Heart left ventricle (tissue), 16 donors: ENCODE results near the gene CYP4F2. TPM values are rescaled to one million over a fixed set of nuclear protein-coding genes. Genes with fewer than 3 reads are reported as not detected.
"Not testable (repeated sequence)": the region's sequence is repeated elsewhere in the genome, so short reads cannot be mapped to it uniquely, and the experiment has no call there.

Experiments used
- ATAC-seq, 4 donors: fragments of 200-7000 bp; cut with Tn5 transposase; one replicate each; pipeline ENCODE4 v1.9.1; 2020 to 2022; ENCODE audit warnings: moderate library complexity in 4 of 4, mild to moderate bottlenecking in 3 of 4, moderate number of reproducible peaks in 1 of 4
- DNase-seq, 5 donors: peaks; one replicate each; pipeline ENCODE4 v3.0.0-alpha.2; 2020
- H3K27ac ChIP-seq, 12 donors: fragments of 200-600 bp; sonication (generic) in 4 of 12; one replicate each; pipeline versions ENCODE4 v1.5.0 to v1.8.0; 2016 to 2022; ENCODE audit warnings: mild to moderate bottlenecking in 2 of 12
- H3K27me3 ChIP-seq, 9 donors: fragments of 200-600 bp; sonication (generic) in 2 of 9; one replicate each; pipeline versions ENCODE4 v1.5.1 to v1.8.0; 2016 to 2022; ENCODE audit warnings: mild to moderate bottlenecking in 3 of 9
- H3K36me3 ChIP-seq, 9 donors: fragments of 200-600 bp; sonication (generic) in 2 of 9; one replicate each; pipeline versions ENCODE4 v1.5.0 to v1.8.0; 2018 to 2022; ENCODE audit warnings: mild to moderate bottlenecking in 2 of 9
- H3K4me1 ChIP-seq, 12 donors: fragments of 200-600 bp; sonication (generic) in 4 of 12; one replicate each; pipeline versions ENCODE4 v1.5.0 to v1.8.0; 2016 to 2022; ENCODE audit warnings: mild to moderate bottlenecking in 3 of 12
- H3K4me3 ChIP-seq, 12 donors: fragments of 200-600 bp; sonication (generic) in 4 of 12; one replicate each; pipeline versions ENCODE4 v1.5.0 to v1.8.0; 2017 to 2022; ENCODE audit warnings: mild to moderate bottlenecking in 9 of 12, moderate library complexity in 4 of 12
- H3K9me3 ChIP-seq, 12 donors: fragments of 200-600 bp; sonication (generic) in 4 of 12; one replicate each; pipeline versions ENCODE4 v1.5.0 to v1.8.0; 2016 to 2022; ENCODE audit warnings: mild to moderate bottlenecking in 1 of 12
- POLR2A ChIP-seq, 2 donors: fragments of 450-650 bp; IDR thresholded peaks; one replicate each; pipeline ENCODE4 v1.6.1; 2017; ENCODE audit warnings: antibody characterized with exemption in 2 of 2, mild to moderate bottlenecking in 2 of 2, moderate library complexity in 2 of 2
- WGBS, 4 donors: extraction: QIAGEN DNeasy Blood & Tissue Kit in 2 of 4; methylation state at CpG; one replicate each; pipeline versions ENCODE4 v1.1.5 to v1.1.7; 2013 to 2018; 5-methylcytosine and 5-hydroxymethylcytosine counted together
- intact Hi-C, 10 donors: fragments of 100-400 bp; cut with DNase I; formaldehyde crosslinking; loops; one replicate each; pipeline versions ENCODE4 v1.11.1 to v1.14.2; 2022
- polyA plus RNA-seq, 2 donors: library from polyadenylated mRNA; stranded (reverse); fragments of 200-250 nt; gene quantifications; one replicate each; pipeline ENCODE4 v1.2.3, GENCODE V29; 2013
- total RNA-seq, 9 donors: library from RNA; depleted of rRNA in 2 of 9; stranded (reverse); fragments of >200 nt in 2 of 9; fragmentation: NEBNext Ultra II Directional in 3 of 9; extraction: Animal tissue kit (Norgen Biotek cat#: 25700) in 3 of 9; gene quantifications; one replicate each; pipeline versions ENCODE4 v1.1.0 to v1.2.4, GENCODE V29; 2016 to 2023
- TF ChIP-seq, protein P1 (sequence below), 12 donors: fragments of 200-600 bp; sonication (generic) in 4 of 12; IDR thresholded peaks; one replicate each; pipeline versions ENCODE4 v1.5.0 to v1.8.0; 2018 to 2022; ENCODE audit warnings: antibody characterized with exemption in 12 of 12, mild to moderate bottlenecking in 5 of 12
- donor health status: ischemic (EF 13 %, LVEDD 7.1; RV severe dilation, severe dysfunction).
- donor health status: healthy with polysubstance abuse.
- donor health status: DM: no; HTN: yes; CAD: no.
- donor health status: DM: no; HTN: no; CAD: no.
- donor health status: ischemic (EF 25% LVEDD 6.9; RV normal size, moderate dysfunction).
- donor health status: ischemic (EF 25% LVEDD 5.7; RV mildly dilated, moderate dysfunction).
- donor health status: healthy.
- donor health status: DM: yes; HTN: yes; CAD: no.
- donor health status: ischemic (EF 35%, LVEDD 5.7; RV mildly dilated, moderate dysfunction).
- donor health status: nonischemic (EF 11% LVEDD 7.7; RV severe dilation, severe dysfunction).
- donor health status: DM: yes; HTN: yes; CAD: no.
- donor health status: PGD.
- donor health status: ischemic (EF 29% LVEDD 5.4; RV normal size, mild dysfunction).
- donor health status: nonischemic (EF 23%, LVEDD 6.1; RV moderate dilation, normal function).

Gene CYP4F2
- total and polyA plus RNA-seq, 11 donors: not detected

DNA sequence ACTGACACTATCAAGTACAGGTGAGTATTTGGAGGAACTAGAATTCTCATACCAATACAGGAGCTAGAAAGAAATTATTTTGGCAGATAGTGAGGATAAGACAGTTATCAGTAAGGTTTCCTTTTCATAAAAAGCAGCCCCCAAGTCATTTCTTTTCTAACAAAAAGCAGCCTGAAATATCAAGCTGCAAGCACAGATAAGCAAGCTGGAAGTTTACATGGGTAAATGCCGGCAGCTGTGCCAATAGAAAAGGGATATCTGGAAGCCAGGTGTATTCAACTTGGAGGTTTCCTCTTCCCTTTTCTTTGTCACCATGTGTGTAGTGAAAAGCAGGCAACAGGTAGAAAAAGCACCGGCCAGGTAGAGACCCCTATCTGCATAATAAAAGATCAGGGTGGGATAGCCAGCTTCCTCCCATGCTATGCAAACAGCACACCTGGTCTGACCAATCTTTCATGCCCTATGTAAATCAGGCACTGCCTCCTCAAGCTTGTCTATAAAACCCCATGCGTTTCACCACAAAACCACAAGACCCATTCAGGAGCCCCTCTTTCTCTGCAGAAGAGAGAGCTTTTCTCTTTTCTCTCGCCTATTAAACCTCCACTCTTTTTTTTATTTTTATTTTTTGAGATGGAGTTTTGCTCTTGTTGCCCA is 22.9 kb downstream of the CYP4F2 start:
- DNase-seq (no peak), ATAC-seq (no peak)
- Histone ChIP-seq H3K4me1 (no peaks in the 10 kb centered on the region), H3K27me3 (peaks cover 0 to 65% (median 12%) of the 10 kb centered on the region in 9 donors), H3K4me3 (no peak overlapping the region), H3K9me3 (no peaks in the 10 kb centered on the region), H3K27ac (no peak overlapping the region), H3K36me3 (no peaks in the 10 kb centered on the region)
- TF ChIP-seq POLR2A (IDR thresholded peaks at IDR 0.05): no peak
- TF ChIP-seq, protein P1, sequence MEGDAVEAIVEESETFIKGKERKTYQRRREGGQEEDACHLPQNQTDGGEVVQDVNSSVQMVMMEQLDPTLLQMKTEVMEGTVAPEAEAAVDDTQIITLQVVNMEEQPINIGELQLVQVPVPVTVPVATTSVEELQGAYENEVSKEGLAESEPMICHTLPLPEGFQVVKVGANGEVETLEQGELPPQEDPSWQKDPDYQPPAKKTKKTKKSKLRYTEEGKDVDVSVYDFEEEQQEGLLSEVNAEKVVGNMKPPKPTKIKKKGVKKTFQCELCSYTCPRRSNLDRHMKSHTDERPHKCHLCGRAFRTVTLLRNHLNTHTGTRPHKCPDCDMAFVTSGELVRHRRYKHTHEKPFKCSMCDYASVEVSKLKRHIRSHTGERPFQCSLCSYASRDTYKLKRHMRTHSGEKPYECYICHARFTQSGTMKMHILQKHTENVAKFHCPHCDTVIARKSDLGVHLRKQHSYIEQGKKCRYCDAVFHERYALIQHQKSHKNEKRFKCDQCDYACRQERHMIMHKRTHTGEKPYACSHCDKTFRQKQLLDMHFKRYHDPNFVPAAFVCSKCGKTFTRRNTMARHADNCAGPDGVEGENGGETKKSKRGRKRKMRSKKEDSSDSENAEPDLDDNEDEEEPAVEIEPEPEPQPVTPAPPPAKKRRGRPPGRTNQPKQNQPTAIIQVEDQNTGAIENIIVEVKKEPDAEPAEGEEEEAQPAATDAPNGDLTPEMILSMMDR (IDR thresholded peaks at IDR 0.05): no peak
- 43 to 55% (median 50%) methylated on average over 4 of the region's 4 CpGs for WGBS, 4 donors
- intact Hi-C loops: no loop called here

DNA sequence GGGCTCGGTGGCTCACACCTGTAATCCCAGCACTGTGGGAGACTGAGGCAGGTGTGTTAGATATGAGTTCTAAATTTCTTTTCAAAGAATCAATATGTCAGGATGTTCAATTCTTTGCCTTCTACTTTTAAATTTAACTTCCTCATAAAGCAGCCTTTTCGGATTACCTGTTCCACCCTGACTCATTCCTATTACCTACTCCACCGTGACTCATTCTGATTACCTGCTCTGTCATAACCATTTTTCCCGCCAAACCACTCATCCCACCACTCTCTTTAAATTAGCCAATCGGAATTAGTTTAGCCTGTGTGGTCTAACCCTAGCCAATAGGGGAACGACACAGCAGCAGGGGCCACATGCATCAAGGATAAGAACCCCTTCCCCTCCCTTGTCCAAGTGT is 24.1 kb downstream of the CYP4F2 start:
- H3K4me3 ChIP-seq, DNase-seq, intact Hi-C loops, H3K4me1 ChIP-seq, H3K9me3 ChIP-seq, H3K36me3 ChIP-seq, H3K27ac ChIP-seq, ATAC-seq: not testable (repeated sequence)
- 78 to 89% (median 88%) methylated on average over 6 of the region's 6 CpGs for WGBS, 4 donors
- peaks cover 0 to 57% (median 12%) of the 10 kb centered on the region in 9 donors for H3K27me3 ChIP-seq

DNA sequence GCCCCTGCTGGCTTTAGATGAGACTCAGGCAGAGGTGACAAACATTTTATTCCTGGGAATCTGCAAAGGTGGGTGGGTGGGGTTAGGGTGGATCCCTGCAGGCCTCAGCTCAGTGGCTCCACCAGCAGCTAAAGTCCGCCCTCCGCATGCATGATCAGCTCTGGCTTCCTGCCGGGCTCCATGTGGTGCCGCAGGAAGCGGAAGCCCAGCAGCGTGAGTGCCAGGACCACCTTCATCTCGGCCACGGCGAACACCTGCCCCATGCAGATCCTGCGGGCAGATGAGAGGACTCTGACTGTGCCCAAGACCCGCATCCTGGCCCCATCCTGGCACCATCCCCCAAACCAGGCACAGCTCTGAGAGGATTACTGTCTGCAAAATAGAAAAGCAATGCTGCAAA is 26.3 kb downstream of the CYP4F2 start:
- Histone ChIP-seq H3K27ac (no peak overlapping the region), H3K27me3 (peaks cover 0 to 50% (median 12%) of the 10 kb centered on the region in 9 donors), H3K4me1 (no peaks in the 10 kb centered on the region), H3K4me3 (peak overlapping the region in 1 of 12 donors; percentile 8), H3K36me3 (no peaks in the 10 kb centered on the region), H3K9me3 (no peaks in the 10 kb centered on the region)
- no peak for ATAC-seq
- no peak for TF ChIP-seq POLR2A (IDR thresholded peaks at IDR 0.05)
- TF ChIP-seq, protein P1 (IDR thresholded peaks at IDR 0.05): no peak
- no peak for DNase-seq
- 7 to 12% (median 8%) methylated on average over 11 of the region's 11 CpGs for WGBS, 4 donors
- intact Hi-C loops: no loop called here

DNA sequence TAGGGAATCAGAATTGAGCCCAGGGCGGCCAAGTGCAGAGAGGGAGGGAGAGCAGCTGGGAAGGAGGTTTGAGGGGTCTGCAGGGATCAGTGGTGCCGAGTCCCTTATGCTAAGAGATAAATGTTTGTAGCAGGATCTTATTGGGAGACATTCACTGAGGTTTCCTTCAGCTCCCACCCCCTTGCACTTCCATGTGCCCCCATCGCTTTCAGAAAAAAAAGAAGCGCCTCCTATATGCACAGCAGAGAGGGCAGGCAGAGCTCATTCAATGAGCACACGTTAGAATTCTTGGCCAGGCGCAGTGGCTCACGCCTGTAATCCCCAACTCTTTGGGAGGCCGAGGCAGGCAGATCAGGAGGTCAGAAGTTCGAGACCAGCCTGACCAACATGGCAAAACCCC is 28.0 kb downstream of the CYP4F2 start:
- intact Hi-C loops: loop anchor here (1.0 to 10.0 kb wide), 8 partner anchors 235 to 288 kb away; no protein-coding TSS in a partner anchor
- Histone ChIP-seq H3K27me3 (peaks cover 0 to 44% (median 9%) of the 10 kb centered on the region in 9 donors), H3K27ac (no peak overlapping the region)

More for the DNA sequence above, 28.0 kb downstream of the CYP4F2 start:
- 52 to 64% (median 59%) methylated on average over 9 of the region's 9 CpGs for WGBS, 4 donors
- H3K36me3 ChIP-seq: no peaks in the 10 kb centered on the region
- no peak for ATAC-seq
- H3K4me3 ChIP-seq: no peak overlapping the region
- H3K4me1 ChIP-seq: no peaks in the 10 kb centered on the region
- no peak for DNase-seq
- H3K9me3 ChIP-seq: no peaks in the 10 kb centered on the region
- no peak for TF ChIP-seq POLR2A (IDR thresholded peaks at IDR 0.05)
- TF ChIP-seq, protein P1 (IDR thresholded peaks at IDR 0.05): no peak
